Loucy (cell line): ENCODE measurements around the gene PNPLA7.

Experiments used
- H2AFZ ChIP-seq: fragments of 200-600 bp; sonication (generic); 2 replicates; pipeline ENCODE4 v1.6.0; 2016; ENCODE audit warnings: antibody characterized with exemption, mild to moderate bottlenecking, low read length, moderate library complexity
- H3F3A ChIP-seq: fragments of 200-600 bp; 2 replicates; pipeline ENCODE4 v1.6.0; 2016; ENCODE audit warnings: antibody characterized with exemption, low read depth, mild to moderate bottlenecking
- H3K27me3 ChIP-seq: fragments of 200-600 bp; sonication (generic); 2 replicates; pipeline ENCODE4 v1.6.1; 2014; ENCODE audit warnings: low read length, mild to moderate bottlenecking; ENCODE audit not compliant: insufficient read depth, poor library complexity, severe bottlenecking
- H3K36me3 ChIP-seq: fragments of 200-600 bp; sonication (generic); 2 replicates; pipeline ENCODE4 v1.6.1; 2016; ENCODE audit warnings: low read length; ENCODE audit not compliant: insufficient read depth
- H3K4me1 ChIP-seq: fragments of 200-600 bp; sonication (generic); 2 replicates; pipeline ENCODE4 v1.5.1; 2014; ENCODE audit warnings: low read length, mild to moderate bottlenecking; ENCODE audit not compliant: insufficient read depth, poor library complexity, severe bottlenecking
- H3K4me2 ChIP-seq: fragments of 200-600 bp; sonication (generic); 2 replicates; pipeline ENCODE4 v1.6.0; 2014; ENCODE audit warnings: antibody characterized with exemption, low read length, low read depth, mild to moderate bottlenecking; ENCODE audit not compliant: poor library complexity, severe bottlenecking
- H3K4me3 ChIP-seq: fragments of 200-600 bp; sonication (generic); 2 replicates; pipeline ENCODE4 v1.5.1; 2014; ENCODE audit warnings: low read length, mild to moderate bottlenecking, mixed read lengths; ENCODE audit not compliant: poor library complexity, severe bottlenecking
- H3K79me2 ChIP-seq: fragments of 200-600 bp; sonication (generic); 2 replicates; pipeline ENCODE4 v1.6.1; 2014; ENCODE audit warnings: low read length; ENCODE audit not compliant: insufficient read depth
- H3K9ac ChIP-seq: fragments of 200-600 bp; sonication (generic); 2 replicates; pipeline ENCODE4 v1.6.0; 2014; ENCODE audit warnings: mild to moderate bottlenecking, low read depth, low read length, moderate library complexity; ENCODE audit not compliant: poor library complexity, severe bottlenecking
- H3K9me2 ChIP-seq: fragments of 200-600 bp; sonication (generic); replicated peaks from 2 replicates; pipeline ENCODE4 v1.6.1; 2016; ENCODE audit warnings: low read depth, low read length, mixed read lengths
- H3K9me3 ChIP-seq: fragments of 200-600 bp; sonication (generic); 2 replicates; pipeline ENCODE4 v1.6.1; 2014; ENCODE audit warnings: mild to moderate bottlenecking, antibody characterized with exemption, low read length, low read depth; ENCODE audit not compliant: insufficient read depth
- H4K20me1 ChIP-seq: fragments of 200-600 bp; sonication (generic); 2 replicates; pipeline ENCODE4 v1.6.0; 2014; ENCODE audit warnings: antibody characterized with exemption, low read length, mild to moderate bottlenecking; ENCODE audit not compliant: insufficient read depth, poor library complexity, severe bottlenecking
- CTCF ChIP-seq: fragments of 200-600 bp; sonication (generic); conservative IDR thresholded peaks from 2 replicates; pipeline ENCODE4 v1.5.1; 2014; ENCODE audit warnings: mild to moderate bottlenecking, antibody characterized with exemption, low read length
- EZH2phosphoT487 ChIP-seq: fragments of 200-600 bp; IDR thresholded peaks from 2 replicates; pipeline ENCODE4 v1.6.1; 2018; ENCODE audit warnings: antibody characterized with exemption, mild to moderate bottlenecking, moderate library complexity, borderline replicate concordance

The PNPLA7 gene

GRCh38 chr9:137486141-137486490 lies 64.1 kb downstream of the PNPLA7 start:
- Histone ChIP-seq H3K36me3 (no peaks in the 10 kb centered on the region), H3K9ac (no peak overlapping the region), H4K20me1 (no peaks in the 10 kb centered on the region), H2AFZ (no peak overlapping the region), H3K9me2 (no peaks in the 10 kb centered on the region), H3K9me3 (no peaks in the 10 kb centered on the region), H3K4me1 (no peaks in the 10 kb centered on the region), H3K27me3 (no peaks in the 10 kb centered on the region), H3K4me2 (no peak overlapping the region), H3K79me2 (no peaks in the 10 kb centered on the region), H3F3A (no peaks in the 10 kb centered on the region), H3K4me3 (no peak overlapping the region)
- TF ChIP-seq EZH2phosphoT487 = no peak
- TF ChIP-seq CTCF = no peak

- no peak overlapping the region for H3K4me2 ChIP-seq
- H3K4me3 ChIP-seq = no peak overlapping the region
- H3K4me1 ChIP-seq = no peaks in the 10 kb centered on the region
- H3K9me2 ChIP-seq = no peaks in the 10 kb centered on the region
- no peak overlapping the region for H2AFZ ChIP-seq
- no peaks in the 10 kb centered on the region for H3K27me3 ChIP-seq
- no peaks in the 10 kb centered on the region for H3K79me2 ChIP-seq
- H3K9me3 ChIP-seq = no peaks in the 10 kb centered on the region
- TF ChIP-seq EZH2phosphoT487 (no peak), CTCF (no peak)
- H4K20me1 ChIP-seq = no peaks in the 10 kb centered on the region
- no peak overlapping the region for H3K9ac ChIP-seq
- no peaks in the 10 kb centered on the region for H3K36me3 ChIP-seq
- H3F3A ChIP-seq = no peaks in the 10 kb centered on the region
Measured at GRCh38 chr9:137485343-137486140, 64.7 kb downstream of the PNPLA7 start.

GRCh38 chr9:137484551-137485315 lies 65.5 kb downstream of the PNPLA7 start:
- no peaks in the 10 kb centered on the region for H3K36me3 ChIP-seq
- H3K4me1 ChIP-seq = no peaks in the 10 kb centered on the region
- TF ChIP-seq EZH2phosphoT487 = no peak
- no peak for TF ChIP-seq CTCF
- H3K4me3 ChIP-seq = no peak overlapping the region
- H3K27me3 ChIP-seq = no peaks in the 10 kb centered on the region
- no peaks in the 10 kb centered on the region for H4K20me1 ChIP-seq
- no peak overlapping the region for H3K4me2 ChIP-seq
- H3K9ac ChIP-seq = no peak overlapping the region
- H2AFZ ChIP-seq = no peak overlapping the region
- H3K9me2 ChIP-seq = no peaks in the 10 kb centered on the region
- H3K9me3 ChIP-seq = no peaks in the 10 kb centered on the region
- H3F3A ChIP-seq = no peaks in the 10 kb centered on the region
- no peaks in the 10 kb centered on the region for H3K79me2 ChIP-seq
